BLaER1 (cell line): Measurements from ENCODE around the gene ATP8B3.

Experiments
- H3K27ac ChIP-seq: shearing (Covaris generic); formaldehyde crosslinking; 2 replicates; pipeline ENCODE4 v1.8.1; 2022
- H3K27me3 ChIP-seq: shearing (Covaris generic); formaldehyde crosslinking; 2 replicates; pipeline ENCODE4 v1.8.1; 2022
- H3K36me3 ChIP-seq: shearing (Covaris generic); formaldehyde crosslinking; 2 replicates; pipeline ENCODE4 v1.8.1; 2022
- H3K4me1 ChIP-seq: shearing (Covaris generic); formaldehyde crosslinking; 2 replicates; pipeline ENCODE4 v1.8.1; 2022
- H3K4me2 ChIP-seq: shearing (Covaris generic); formaldehyde crosslinking; 2 replicates; pipeline ENCODE4 v1.8.1; 2022
- H3K4me3 ChIP-seq: shearing (Covaris generic); formaldehyde crosslinking; 2 replicates; pipeline ENCODE4 v1.8.1; 2022
- H3K9ac ChIP-seq: shearing (Covaris generic); formaldehyde crosslinking; 2 replicates; pipeline ENCODE4 v1.8.1; 2022
- H3K9me3 ChIP-seq: shearing (Covaris generic); formaldehyde crosslinking; 2 replicates; pipeline ENCODE4 v1.8.1; 2022
- H4K20me1 ChIP-seq: shearing (Covaris generic); formaldehyde crosslinking; 2 replicates; pipeline ENCODE4 v1.8.1; 2022
- Cebpa-rat ChIP-seq: shearing (Covaris generic); IDR thresholded peaks from 2 replicates; pipeline ENCODE4 v1.8.1; 2022

Gene ATP8B3

DNA sequence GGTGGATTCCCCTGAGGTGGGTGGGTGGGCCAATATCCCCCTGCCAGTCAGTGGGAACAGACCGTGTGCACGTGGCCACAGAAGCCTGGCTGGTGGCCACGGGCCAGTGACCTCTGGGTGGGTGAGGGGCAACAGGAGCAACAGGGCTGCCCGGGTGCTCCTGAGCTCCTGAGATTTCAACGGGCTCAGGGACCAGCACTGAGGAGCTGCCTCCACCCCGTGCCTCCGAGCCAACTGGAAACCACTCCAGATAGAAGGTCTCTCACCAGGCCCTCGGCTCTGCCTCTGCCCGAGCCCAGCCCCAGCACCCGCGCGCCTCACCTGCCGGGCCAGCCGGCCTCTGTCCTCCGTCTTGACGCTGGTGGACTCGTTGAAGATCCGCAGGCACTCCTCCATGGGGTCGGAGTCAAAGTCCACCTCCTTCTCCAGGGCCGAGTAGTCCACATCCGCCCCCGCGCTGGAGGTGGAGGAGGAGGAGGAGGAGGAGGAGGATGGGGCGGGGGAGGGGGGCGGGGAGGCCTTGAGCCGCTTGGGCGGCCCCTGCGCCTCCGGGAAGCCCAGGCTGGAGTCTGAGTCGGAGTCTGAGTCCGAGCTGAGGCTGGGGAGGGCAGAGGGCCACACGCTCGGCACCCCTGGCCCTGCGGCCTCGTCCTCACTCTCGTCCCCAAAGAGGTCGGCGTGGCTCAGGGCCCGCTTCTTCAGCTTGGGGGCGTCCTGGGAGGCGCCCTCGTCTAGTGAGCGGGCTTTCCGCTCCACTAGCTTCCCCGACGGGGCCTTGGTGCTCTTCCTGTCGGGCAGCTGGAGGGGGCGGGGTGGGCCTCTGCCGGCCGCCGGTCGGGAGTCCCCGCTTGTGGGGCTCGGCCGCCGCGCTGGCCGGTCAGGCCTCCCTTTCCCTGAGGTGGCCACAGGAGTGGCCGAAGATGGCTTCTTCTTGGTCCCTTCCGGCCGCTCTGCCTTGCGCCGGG is 14.8 kb upstream of the ATP8B3 start:
- Histone ChIP-seq H3K4me3 (no peak overlapping the region), H3K36me3 (peaks cover 93% of the 10 kb centered on the region), H3K27me3 (no peaks in the 10 kb centered on the region), H4K20me1 (peaks cover 100% of the 10 kb centered on the region), H3K27ac (no peak overlapping the region), H3K4me2 (peak overlapping the region; percentile 40), H3K9ac (no peak overlapping the region), H3K4me1 (peaks cover 59% of the 10 kb centered on the region), H3K9me3 (no peaks in the 10 kb centered on the region)
- no peak for TF ChIP-seq Cebpa-rat

DNA sequence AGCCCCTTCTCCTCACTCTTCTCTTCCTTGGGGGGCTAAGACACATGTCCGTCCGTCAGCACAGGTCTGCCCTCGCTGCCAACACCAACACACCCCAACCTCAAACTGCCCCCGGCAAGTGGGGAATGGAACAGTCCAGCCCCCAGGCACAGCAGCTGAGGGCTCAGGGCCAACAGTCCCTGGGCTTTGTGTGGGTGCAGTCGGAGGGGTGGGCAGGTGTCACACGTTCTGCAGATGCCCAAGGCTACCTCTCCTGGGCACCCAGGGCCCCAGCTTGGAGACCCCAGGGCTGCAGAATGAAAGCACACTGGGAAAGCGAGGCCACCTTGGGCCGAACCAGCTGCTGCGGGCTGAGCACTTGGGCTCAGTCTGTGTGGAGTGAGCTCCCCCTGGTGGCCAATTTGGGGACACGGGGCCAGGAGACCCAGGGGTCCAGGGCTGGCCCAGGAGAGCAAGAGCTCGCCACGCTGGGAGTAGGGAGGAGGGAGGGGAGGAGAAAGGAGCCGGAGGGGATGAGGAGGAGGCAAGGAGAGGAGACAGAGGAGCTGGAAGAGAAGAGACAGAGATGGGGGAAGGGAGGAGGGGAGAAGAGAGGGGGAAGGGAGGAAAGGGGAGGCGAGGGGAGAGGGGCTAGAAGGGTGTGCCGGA is 14.0 kb upstream of the ATP8B3 start:
- Histone ChIP-seq H3K4me1 (peaks cover 52% of the 10 kb centered on the region), H3K27me3 (no peaks in the 10 kb centered on the region), H4K20me1 (peaks cover 100% of the 10 kb centered on the region), H3K36me3 (peaks cover 96% of the 10 kb centered on the region), H3K9ac (no peak overlapping the region), H3K4me3 (no peak overlapping the region), H3K27ac (no peak overlapping the region; the same call in 1 of the 2 replicates), H3K9me3 (no peaks in the 10 kb centered on the region), H3K4me2 (peak overlapping the region; percentile 36)
- no peak for TF ChIP-seq Cebpa-rat

DNA sequence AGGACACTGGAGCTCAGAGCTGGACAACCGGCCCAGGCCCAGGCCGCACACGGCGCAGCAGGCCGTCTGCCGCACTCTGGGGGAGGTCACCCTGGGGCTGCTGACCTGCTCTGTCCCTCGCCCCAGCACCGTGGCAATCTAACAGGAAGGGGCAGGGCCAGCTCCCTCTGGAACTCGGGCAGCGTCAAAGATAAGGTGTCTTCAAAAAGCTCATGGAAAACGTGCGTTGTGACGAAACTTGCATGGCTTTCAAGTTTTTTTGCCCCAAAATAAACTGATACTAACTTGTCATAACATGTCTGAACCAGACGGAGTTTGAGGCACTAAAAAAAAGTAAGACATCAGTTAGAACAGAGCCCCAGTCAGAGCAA is 12.2 kb upstream of the ATP8B3 start:
- Histone ChIP-seq H4K20me1 (peaks cover 100% of the 10 kb centered on the region), H3K4me3 (no peak overlapping the region), H3K4me2 (no peak overlapping the region), H3K27ac (no peak overlapping the region), H3K9me3 (no peaks in the 10 kb centered on the region), H3K9ac (no peak overlapping the region), H3K36me3 (peaks cover 96% of the 10 kb centered on the region), H3K27me3 (no peaks in the 10 kb centered on the region), H3K4me1 (peaks cover 34% of the 10 kb centered on the region)
- no peak for TF ChIP-seq Cebpa-rat

DNA sequence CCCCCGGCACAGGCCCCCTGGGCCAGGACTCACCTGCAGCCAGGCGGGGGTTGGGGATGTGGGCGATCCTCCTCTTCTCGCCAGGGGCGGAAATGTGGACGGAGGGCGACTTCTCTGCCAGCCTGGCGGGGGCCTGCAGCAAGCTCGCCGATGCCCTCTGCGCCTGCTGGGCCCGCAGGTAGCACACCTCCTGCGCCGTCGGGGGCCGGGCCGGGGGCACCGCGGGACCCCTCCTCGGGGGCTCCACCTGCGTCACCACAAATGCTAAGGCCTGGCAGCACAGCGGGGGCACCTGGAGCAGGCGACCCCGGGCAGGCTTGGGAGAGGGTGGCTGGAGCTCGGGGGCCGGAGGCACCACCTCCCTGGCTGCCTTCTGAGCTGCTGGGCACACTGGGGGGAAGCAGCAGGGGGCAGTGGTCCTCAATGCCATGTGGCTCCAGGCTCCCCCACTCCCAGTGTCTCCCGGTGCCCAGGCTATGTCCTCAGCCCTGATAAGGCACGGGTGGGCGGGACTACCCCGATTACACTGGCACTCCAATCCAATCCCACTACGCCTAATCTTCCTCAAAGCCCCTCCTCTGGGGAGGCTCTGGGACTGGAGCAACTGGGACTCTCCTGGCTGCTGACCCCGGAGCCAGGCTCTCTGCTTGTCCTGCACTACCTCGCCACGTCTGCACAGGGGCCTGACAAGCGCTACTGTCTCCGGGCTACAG is 11.6 kb upstream of the ATP8B3 start:
- no peak overlapping the region for H3K27ac ChIP-seq
- no peak overlapping the region for H3K9ac ChIP-seq
- peaks cover 95% of the 10 kb centered on the region for H3K36me3 ChIP-seq

DNA sequence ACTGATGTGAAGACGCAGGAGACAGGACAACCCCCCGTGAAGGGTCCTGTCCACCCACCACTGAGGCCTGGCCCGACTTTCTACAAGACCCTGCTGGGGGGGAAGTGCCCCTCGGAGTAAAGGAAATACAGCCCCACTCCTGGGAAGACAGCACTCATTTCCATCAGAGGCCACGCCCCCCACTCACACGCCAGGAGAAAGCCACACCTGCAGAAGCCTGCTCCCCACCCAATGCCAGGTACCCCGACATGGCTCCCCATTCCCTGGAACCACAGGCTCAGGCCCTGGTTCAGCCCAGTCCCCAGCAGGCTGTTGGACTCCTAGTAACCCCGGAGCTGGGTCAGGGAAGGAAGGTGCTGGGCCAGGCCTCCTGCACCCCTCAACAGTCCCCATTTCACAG is 10.9 kb upstream of the ATP8B3 start:
- no peaks in the 10 kb centered on the region for H3K27me3 ChIP-seq
- H3K9me3 ChIP-seq, result no peaks in the 10 kb centered on the region
- peaks cover 31% of the 10 kb centered on the region for H3K4me1 ChIP-seq
- H3K27ac ChIP-seq, result no peak overlapping the region
- no peak overlapping the region for H3K4me2 ChIP-seq
- peaks cover 95% of the 10 kb centered on the region for H3K36me3 ChIP-seq
- TF ChIP-seq Cebpa-rat, result no peak
- 0 out of 2 replicates have a peak overlapping the region, but pooled peaks have one; percentile 19 for H3K9ac ChIP-seq
- H3K4me3 ChIP-seq, result no peak overlapping the region
- peaks cover 97% of the 10 kb centered on the region for H4K20me1 ChIP-seq

More for the DNA sequence above, 11.6 kb upstream of the ATP8B3 start:
- TF ChIP-seq Cebpa-rat, result no peak
- H3K27me3 ChIP-seq, result no peaks in the 10 kb centered on the region
- peaks cover 97% of the 10 kb centered on the region for H4K20me1 ChIP-seq
- H3K4me2 ChIP-seq, result no peak overlapping the region
- H3K9me3 ChIP-seq, result no peaks in the 10 kb centered on the region
- peaks cover 32% of the 10 kb centered on the region for H3K4me1 ChIP-seq
- H3K4me3 ChIP-seq, result no peak overlapping the region

DNA sequence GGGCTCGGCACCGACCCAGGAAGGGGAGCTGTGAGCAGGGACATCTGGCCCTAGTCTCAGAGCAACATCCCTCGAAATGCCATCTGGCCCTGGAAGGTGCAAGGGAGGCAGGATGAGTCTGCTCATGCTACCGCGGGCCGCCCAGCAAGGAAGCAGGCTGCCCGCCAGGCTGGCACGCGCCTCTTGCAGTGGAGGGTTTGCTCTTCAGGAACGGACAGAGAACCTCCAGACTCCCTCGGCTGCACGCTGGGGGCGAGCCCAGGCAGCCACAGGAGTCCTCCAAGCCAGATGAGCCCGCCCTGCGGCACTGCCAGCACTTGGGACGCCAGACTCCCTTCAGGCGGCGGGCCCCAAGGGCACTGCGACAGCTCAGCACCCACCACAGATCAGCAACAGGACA is 10.1 kb upstream of the ATP8B3 start:
- H3K27me3 ChIP-seq, result no peaks in the 10 kb centered on the region
- no peak overlapping the region for H3K4me3 ChIP-seq
- H3K4me2 ChIP-seq, result no peak overlapping the region
- H3K27ac ChIP-seq, result no peak overlapping the region; the same call in 1 of the 2 replicates
- peaks cover 23% of the 10 kb centered on the region for H3K4me1 ChIP-seq
- TF ChIP-seq Cebpa-rat, result no peak
- H3K36me3 ChIP-seq, result peaks cover 95% of the 10 kb centered on the region
- peak overlapping the region; percentile 19; the same call in 1 of the 2 replicates for H3K9ac ChIP-seq
- H3K9me3 ChIP-seq, result no peaks in the 10 kb centered on the region
- H4K20me1 ChIP-seq, result peaks cover 97% of the 10 kb centered on the region

DNA sequence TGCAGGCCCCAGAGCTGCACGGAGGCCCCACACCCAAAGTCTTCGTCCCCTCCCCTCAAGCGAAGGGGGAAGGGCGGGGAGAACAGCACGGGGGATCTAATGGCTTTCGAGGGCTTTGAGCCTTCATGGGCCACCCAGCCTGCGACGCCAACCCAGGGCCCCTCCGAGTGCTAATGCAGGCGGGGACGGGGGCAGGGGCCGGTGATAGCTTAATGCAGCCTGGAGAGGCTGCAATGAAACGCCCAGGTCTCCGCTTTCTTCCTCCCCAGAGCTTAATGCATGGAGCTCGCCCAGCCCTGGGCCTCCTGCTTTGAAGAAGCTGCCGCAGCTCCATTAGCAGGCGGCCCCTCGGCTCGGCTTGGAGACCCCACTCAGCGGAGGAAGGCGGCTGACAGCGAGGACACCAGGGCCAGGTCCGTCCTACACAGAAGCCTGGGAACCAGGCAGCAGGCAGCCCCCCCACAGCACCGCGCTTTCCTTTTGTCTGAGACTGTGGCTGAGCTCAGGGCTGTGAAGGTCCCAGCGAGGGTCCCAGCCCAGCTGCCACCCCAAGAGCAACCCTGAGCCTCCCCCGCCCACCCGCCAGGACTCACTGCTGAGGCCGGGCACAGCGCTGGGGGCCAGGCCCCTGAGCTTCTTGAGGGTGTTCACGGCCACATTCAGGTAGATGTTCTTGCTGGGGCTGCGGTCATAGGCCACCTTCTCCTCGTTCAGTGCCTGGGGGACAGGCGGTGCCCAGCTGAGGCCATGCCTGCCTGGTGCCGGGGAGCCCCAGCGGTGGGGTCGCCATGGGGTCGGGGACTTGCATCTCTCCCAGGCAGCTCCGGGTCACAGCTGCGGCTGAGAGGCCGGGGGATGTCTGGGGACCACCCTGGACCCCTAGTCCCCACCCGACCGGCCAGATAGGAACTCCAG is 7.5 kb upstream of the ATP8B3 start:
- Histone ChIP-seq H3K9ac (no peak overlapping the region), H3K36me3 (peaks cover 97% of the 10 kb centered on the region)

DNA sequence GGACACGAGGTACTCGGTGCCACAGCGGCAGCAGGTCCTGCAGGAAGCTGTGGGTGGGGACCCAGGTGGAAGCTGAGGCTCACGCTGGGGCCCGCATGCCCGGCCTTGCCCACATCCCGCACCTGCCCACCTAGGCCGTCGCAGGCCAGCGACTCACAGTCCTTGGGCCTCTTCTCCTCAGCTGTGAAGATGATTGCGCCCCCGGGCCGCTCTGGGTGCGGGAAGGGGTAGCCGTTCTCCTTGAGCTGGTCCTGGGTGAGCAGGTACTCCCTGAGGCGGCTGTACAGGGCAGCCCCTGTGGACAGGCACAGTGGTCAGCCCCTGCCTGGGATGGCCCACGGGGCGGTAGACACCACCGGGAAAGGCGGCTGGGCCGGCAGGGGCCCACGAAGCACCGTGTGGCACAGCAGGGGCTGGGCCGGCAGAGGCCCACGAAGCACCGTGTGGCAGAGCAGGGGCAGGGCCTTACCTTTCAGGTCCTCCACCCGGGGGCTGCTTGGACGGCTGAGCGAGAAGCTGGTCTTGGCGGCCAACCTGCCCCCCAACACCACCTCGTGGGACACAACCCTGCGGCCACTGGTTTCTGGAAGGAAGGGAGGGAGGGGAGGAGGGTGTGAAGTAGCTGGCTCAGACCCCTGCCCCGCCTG is 6.6 kb upstream of the ATP8B3 start:
- Histone ChIP-seq H3K9me3 (no peaks in the 10 kb centered on the region), H3K27me3 (no peaks in the 10 kb centered on the region), H3K4me3 (no peak overlapping the region), H3K4me2 (no peak overlapping the region), H3K9ac (no peak overlapping the region), H3K4me1 (peaks cover 26% of the 10 kb centered on the region), H3K36me3 (peaks cover 93% of the 10 kb centered on the region), H4K20me1 (peaks cover 90% of the 10 kb centered on the region), H3K27ac (0 out of 2 replicates have a peak overlapping the region, but pooled peaks have one; percentile 13)
- TF ChIP-seq Cebpa-rat, result no peak

More for the DNA sequence above, 7.5 kb upstream of the ATP8B3 start:
- H3K27me3 ChIP-seq, result no peaks in the 10 kb centered on the region
- H3K4me1 ChIP-seq, result peaks cover 17% of the 10 kb centered on the region
- H3K4me2 ChIP-seq, result no peak overlapping the region
- H3K9me3 ChIP-seq, result no peaks in the 10 kb centered on the region
- no peak overlapping the region for H3K27ac ChIP-seq
- peaks cover 90% of the 10 kb centered on the region for H4K20me1 ChIP-seq
- no peak overlapping the region for H3K4me3 ChIP-seq
- no peak for TF ChIP-seq Cebpa-rat
